Measurements from ENCODE around the gene ANKRD9.
A peak's percentile ranks its signal among the peaks of the same experiment; 100 is the strongest.

ANKRD9 gene

GRCh38 chr14:102505000-102505619 is 4.5 kb downstream of the ANKRD9 start:
- TF ChIP-seq, protein P1, sequence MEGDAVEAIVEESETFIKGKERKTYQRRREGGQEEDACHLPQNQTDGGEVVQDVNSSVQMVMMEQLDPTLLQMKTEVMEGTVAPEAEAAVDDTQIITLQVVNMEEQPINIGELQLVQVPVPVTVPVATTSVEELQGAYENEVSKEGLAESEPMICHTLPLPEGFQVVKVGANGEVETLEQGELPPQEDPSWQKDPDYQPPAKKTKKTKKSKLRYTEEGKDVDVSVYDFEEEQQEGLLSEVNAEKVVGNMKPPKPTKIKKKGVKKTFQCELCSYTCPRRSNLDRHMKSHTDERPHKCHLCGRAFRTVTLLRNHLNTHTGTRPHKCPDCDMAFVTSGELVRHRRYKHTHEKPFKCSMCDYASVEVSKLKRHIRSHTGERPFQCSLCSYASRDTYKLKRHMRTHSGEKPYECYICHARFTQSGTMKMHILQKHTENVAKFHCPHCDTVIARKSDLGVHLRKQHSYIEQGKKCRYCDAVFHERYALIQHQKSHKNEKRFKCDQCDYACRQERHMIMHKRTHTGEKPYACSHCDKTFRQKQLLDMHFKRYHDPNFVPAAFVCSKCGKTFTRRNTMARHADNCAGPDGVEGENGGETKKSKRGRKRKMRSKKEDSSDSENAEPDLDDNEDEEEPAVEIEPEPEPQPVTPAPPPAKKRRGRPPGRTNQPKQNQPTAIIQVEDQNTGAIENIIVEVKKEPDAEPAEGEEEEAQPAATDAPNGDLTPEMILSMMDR (IDR thresholded peaks at IDR 0.05; ENCODE audit: low read depth, low read length): no peak
- no peak for DNase-seq (ENCODE audit: low read depth in 2 of 2)
- no peak overlapping the region for H3K4me3 ChIP-seq (replicated peaks in 1 of 2; ENCODE audit: low read depth in 2 of 2, low read length in 2 of 2)

DNA sequence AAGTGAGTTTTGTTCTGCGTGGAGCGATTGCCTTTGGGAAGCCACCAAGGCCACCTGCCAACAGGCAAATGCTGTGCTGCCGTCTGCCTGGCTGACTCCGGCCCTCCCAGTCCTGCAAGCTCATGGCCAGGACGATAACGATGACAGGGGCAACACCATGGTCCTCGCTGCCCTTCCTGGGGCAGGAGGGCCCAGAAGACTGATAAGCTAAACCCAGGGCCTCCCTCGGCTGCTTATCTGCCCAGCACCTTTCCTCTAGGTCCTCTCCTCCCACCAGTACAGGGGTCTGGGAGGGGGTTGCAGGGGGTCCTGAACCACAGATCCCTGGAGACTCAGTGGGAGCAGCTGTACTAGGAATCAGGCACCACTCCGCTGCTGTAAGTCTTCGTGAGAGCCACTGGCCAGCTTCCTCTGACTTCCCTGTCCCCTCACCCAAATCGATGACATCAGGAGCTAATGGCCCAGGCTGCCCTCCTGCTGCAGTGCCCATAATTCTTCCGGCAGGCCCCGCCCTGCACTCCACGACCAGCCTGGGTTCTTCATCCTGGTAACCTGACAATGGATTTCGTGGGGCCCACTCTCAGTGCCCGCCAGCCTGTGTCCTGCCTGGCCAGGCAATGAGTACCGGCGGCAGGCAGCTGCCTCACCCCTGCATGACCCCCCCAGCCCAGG is 5.1 kb downstream of the ANKRD9 start:
- DNase-seq (ENCODE audit: low read depth in 2 of 2): no peak
- TF ChIP-seq, protein P1 (IDR thresholded peaks at IDR 0.05; ENCODE audit: low read depth, low read length): no peak

DNA sequence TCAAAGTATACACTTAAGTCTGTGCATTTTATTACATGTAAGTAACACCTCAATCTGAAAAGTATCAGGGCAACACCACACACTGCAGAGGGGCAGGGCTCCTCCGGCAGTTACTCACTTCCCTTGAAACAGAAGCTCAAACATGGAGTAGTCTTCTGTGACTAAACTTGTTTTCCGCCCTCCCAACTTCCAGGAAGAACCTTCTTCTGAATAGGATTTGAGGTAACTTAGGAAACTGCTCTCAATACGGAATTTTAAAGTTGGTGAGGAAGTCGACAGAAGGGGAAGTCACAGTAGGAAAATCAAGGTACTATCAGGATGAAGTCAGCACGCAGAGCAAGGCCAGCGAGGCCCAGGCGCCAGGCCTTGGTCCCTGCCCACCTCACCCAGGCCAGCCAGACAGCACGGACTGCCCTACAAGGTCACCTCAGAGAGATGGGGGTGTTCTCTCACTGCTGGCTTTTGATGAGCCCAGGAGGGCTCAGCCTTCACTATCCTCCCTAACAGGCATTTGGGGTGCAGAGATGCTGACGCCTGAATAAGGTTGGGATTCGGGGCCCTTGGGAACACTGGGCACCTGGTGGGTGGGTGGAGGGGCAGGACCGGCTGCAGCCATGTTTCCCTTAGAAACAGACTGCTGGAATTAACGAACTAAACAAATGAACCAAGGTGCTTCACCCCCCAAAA is 5.8 kb downstream of the ANKRD9 start:
- peak in 1 of 2 donors; percentile 33 for DNase-seq (ENCODE audit: low read depth in 2 of 2)
- TF ChIP-seq, protein P1 (IDR thresholded peaks at IDR 0.05; ENCODE audit: low read depth, low read length): no peak
- H3K4me3 ChIP-seq (replicated peaks in 1 of 2; ENCODE audit: low read depth in 2 of 2, low read length in 2 of 2): no peak overlapping the region

More for the DNA sequence above, 5.1 kb downstream of the ANKRD9 start:
- no peak overlapping the region for H3K4me3 ChIP-seq (replicated peaks in 1 of 2; ENCODE audit: low read depth in 2 of 2, low read length in 2 of 2)

- DNase-seq (ENCODE audit: low read depth in 2 of 2): no peak
- TF ChIP-seq, protein P1 (IDR thresholded peaks at IDR 0.05; ENCODE audit: low read depth, low read length): no peak
- no peak overlapping the region for H3K4me3 ChIP-seq (replicated peaks in 1 of 2; ENCODE audit: low read depth in 2 of 2, low read length in 2 of 2)
Measured at GRCh38 chr14:102502571-102502970, 7.0 kb downstream of the ANKRD9 start.

DNA sequence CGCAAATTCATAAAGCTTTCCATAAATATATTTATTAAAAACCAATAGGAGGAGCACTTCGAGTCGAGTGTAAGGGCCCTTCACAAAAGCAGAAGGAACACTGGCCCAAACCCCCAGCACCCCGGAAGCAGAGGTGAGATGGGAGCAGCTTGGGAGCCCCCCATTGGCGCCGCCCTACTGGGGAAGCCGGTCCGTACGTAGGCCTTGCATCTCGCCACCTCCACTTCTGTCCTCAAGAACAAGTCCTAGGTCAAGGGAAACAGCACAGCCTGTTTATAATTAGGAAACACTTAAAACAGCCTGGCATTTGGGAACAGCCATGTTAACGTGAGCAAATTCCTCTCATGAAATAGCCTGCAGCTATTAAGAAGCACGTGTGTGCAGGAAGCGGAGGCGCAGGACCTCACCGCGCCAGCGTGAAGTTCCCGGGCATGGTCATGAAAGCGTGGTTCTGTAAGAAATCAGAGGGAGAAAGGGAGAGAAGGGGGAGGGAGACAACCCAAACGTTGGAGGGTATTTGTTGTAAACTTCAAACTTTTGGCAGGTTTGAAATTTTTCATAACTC is 7.7 kb downstream of the ANKRD9 start:
- DNase-seq (ENCODE audit: low read depth in 2 of 2): no peak
- TF ChIP-seq, protein P1 (IDR thresholded peaks at IDR 0.05; ENCODE audit: low read depth, low read length): no peak
- no peak overlapping the region for H3K4me3 ChIP-seq (replicated peaks in 1 of 2; ENCODE audit: low read depth in 2 of 2, low read length in 2 of 2)

- H3K4me3 ChIP-seq (replicated peaks in 1 of 2; ENCODE audit: low read depth in 2 of 2, low read length in 2 of 2): no peak overlapping the region
- TF ChIP-seq, protein P1 (IDR thresholded peaks at IDR 0.05; ENCODE audit: low read depth, low read length): no peak
Measured at GRCh38 chr14:102500713-102501112, 8.9 kb downstream of the ANKRD9 start.

More at GRCh38 chr14:102500713-102501112, 8.9 kb downstream of the ANKRD9 start:
- no peak for DNase-seq (ENCODE audit: low read depth in 2 of 2)
